Inferior parietal cortex (tissue), 1 donor: Measurements from ENCODE around the gene MTA3.
"Not testable (repeated sequence)": the region's sequence is repeated elsewhere in the genome, so short reads cannot be mapped to it uniquely, and the experiment has no call there.

Source experiments
- DNase-seq: peaks from one replicate; pipeline ENCODE4 v3.0.0-alpha.2; 2016; ENCODE audit errors: extremely low spot score

Gene MTA3

DNA sequence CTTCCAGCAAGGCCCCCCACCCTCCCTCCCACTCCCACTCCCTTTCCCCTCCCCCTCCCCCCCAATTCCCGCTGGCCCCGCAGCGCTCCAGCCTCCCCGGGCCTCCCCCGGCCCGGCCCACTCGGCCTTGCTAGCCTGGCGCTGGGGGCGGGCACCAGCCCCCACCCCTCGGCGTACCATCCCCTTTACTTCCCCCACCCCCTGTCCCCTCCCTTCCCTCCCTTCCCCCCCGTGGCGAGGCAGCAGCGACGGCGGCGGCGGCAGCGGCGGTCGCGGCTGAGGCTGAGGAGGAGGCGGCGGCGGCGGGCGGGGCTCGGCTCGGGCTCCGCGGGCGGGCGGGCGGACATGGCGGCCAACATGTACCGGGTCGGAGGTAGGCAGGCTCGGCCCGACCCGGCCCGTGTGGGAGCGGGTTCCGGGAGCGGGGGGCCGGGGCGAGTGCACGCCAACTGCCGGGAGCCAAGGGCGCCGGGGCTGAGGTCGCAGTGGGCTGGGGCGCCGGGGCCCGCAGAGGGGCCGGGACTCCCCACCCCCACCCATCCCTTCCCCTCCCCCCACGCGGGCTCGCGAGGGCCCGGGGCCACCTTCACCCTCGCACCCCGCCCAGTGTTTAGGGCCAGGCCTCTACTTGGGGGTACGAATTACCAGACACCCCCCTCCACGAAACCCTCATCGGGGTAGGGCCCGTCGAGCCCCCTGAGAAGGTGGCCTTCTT lies at the start of gene MTA3:
Gene MTA3 (plus strand): TSS at position 232 of the 715 bp plus-strand sequence. CDS start 114 bp downstream, at position 346.
- DNase-seq = no peak

DNA sequence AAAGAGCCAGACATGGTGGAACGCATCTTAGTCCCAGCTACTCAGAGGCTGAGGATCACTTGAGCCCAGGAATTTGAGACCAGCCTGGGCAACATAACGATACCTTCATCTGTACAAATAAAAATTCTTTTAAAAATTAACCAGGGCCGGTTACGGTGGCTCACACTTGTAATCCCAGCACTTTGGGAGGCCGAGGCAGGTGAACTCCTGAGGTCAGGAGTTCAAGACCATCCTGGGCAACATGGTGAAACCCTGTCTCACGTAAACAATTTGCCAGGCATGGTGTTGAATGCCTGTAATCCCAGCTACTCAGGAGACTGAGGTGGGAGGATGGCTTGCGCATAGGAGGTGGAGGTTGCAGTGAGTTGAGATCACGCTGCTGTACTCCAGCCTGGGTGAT lies 48.8 kb upstream of the MTA3 start:
- DNase-seq = no peak

DNA sequence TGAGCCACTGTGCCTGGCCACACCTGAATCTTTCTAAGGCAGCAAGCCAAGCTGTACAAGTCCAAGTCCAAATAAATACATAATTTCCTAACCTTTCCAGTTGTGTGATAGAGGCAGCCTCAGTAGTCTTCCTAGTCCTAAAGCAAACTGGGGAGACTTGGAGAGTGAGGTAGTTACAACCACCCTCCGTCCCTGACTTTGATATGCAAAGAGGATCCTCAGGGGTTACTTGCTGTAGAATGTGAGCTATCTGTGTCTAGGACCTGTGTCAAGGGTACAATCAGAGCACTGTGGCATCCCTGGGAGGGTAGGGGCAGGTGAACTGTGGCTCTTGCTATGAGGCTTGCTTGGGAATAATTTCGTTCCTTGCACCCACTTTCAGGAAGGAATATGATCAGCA lies 46.4 kb upstream of the MTA3 start:
- DNase-seq = no peak

DNA sequence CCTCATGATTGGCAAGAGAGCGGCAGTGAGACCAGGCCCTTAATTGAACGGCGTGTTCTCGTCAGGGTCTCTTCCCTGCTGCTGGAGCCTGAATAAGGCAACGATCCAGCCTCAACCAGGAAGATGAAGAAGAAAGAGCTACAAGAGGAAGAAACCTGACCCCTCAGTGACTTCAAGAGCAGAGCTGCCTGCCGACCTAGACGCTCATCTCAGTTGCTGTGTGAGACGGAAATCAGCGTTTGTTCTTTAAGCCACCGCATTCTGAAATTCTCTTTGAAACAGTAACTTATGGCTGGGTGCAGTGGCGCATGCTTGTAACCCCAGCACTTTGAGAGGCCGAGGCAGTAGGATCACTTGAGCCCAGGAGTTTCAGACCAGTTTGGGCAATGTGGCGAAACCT lies 45.1 kb upstream of the MTA3 start:
- DNase-seq = no peak

DNA sequence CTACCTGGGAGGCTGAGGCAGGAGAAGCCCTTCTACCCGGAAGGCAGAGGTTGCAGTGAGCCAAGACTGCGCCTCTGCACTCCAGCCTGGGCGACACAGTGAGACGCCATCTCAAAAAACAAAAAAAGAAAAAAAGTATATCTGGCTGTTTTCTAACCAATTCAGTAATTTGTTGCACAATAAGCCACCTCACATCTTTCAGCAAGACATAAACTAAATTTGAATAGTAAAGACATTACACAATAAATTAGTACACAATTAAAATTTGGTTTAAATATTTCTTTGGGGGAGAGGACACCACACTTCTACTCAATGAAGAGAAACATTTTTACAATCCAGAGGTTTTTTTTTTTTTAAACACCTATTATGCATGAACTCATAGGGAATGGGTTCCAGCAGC lies 36.0 kb upstream of the MTA3 start:
- DNase-seq = no peak

DNA sequence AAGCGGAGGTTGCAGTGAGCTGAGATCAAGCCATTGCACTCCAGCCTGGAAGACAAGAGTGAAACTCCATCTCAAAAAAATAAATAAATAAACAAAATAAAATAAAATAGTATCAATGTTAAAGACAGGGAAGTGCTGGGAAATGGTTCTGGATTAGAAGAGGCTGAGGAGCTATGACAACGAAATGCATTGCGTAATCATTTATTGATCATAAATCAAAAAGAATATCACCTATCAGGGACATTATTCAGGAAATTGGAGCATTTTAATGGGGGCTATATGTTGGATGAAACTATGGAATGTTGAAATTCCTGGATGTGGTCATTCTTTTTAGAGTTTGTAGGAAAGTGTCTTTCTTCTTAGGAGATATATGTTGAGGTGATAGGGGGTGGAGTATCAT lies 30.9 kb upstream of the MTA3 start:
- no peak for DNase-seq

DNA sequence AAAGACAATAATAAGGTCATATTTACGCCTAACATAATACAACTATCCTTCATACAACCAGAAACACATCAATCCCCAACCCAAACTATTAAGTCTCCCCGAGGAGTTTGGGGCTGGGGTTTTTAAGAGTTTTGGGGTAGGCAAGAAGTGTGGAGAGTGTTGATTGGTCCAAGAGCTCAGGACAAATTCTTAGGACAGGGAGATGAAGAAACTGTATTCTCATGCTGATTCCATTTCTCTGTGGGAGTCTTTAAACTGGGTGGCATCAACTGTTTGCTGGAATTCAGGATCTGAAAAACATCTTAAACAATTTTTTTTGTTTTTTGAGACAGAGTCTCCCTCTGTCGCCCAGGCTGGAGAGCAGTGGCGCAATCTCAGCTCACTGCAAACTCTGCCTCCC lies 25.6 kb upstream of the MTA3 start:
- no peak for DNase-seq

DNA sequence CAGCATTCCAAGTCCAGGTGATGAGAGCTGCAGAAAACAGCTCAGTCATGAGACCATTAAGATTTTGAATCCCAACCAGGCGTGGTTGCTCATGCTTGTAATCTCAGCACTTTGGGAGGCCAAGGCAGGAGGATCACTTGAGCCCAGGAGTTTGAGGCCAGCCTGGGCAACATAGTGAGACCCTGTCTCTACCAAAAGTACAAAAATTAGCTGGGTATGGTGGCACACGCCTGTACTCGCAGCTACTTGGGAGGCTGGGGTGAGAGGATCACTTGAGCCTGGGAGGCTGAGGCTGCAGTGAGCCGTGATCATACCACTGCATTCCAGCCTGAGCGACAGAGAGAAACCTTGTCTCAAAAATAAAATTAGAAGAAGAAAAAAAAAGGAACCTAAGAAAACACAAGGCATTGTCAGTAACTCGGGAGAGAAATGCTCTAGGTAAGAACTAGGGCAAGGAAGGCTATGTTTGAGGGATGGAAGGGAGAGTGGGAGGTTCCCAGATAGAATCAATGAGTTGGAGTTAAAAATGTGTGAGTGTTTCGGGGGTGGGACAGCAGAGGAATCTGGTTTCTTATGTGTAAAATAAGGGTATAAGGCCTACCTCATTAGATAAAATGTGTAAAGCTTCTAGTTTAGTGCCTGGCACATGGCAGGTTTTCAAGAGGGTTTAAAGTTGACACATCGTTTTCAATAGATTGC lies 23.3 kb upstream of the MTA3 start:
- no peak for DNase-seq

DNA sequence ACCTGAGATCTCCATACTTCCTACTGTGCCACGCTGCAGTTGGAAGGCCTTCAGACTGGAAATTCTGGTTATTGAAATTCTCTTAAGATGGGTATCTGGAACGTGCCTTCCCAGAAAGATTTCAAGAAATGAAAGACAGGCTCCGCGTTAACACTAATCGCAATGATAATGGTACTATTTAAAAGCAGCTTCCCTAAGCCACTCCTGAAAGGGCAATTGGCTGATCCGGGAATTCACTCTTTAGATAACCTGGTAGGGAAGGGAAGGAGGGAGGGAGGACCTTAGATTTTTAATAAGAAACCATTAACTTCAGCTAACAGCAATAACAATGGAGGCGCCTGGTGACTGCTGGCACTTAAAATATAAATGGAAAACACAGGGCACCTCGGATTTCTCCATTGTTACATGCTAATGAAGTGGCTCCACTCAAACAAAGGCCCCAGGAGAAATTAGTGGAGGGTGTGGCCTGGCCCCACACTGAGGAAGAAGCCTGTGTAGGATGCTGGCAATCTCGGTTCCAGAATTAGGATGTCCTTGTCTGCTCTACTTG lies 22.5 kb upstream of the MTA3 start:
- DNase-seq = no peak

DNA sequence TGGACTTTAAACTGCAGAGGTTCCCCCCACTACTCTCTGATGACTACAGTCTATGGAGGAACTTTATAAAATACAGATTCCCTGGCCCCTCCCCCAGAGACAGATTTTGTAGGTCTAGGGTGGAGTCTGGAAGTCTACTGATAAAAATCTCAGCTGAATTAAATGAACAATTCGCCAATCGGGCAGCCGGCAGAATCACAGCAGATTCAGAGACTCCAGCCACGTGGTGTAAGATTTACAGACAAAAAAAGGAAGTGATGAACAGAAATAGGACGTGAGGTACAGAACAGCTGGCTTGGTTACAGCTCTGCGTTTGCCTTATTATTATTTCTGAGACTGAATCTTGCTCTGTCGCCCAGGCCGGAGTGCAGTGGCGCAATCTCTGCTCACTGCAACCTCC lies 21.4 kb upstream of the MTA3 start:
- DNase-seq = no peak

DNA sequence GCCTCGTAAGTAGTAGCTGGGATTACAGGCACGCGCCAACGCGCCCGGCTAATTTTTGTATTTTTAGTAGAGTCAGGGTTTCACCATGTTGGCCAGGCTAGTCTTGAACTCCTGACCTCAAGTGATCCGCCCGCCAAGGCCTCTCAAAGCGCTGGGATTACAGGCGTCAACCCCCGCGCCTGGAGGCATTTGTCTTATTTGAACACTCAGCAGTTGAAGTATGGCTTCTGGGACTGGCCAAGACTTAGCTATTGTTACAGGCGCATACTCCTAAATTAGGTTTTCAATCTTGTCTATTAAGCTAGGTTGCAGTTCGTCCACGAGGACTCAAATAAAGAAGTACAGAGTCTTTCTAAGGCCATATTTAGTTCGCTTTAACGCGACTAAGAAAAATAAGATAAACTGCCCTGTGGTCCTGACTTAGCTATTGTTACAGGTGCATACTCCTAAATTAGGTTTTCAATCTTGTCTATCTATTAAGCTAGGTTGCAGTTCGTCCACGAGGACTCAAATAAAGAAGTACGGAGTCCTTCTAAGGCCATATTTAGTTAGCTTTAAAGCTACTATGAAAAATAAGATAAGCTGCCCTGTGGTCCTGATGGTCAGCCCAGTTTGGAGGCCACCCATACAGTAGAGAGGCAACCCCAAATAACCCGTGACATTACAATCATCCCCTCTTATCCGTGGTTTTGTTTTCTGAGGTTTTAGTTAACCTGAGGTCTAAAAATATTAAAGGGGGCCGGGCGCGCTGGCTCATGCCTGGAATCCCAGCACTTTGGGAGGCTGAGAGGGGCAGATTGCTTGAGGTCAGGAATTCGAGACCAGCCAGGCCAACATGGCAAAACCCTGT lies 20.8 kb upstream of the MTA3 start:
- no peak for DNase-seq

DNA sequence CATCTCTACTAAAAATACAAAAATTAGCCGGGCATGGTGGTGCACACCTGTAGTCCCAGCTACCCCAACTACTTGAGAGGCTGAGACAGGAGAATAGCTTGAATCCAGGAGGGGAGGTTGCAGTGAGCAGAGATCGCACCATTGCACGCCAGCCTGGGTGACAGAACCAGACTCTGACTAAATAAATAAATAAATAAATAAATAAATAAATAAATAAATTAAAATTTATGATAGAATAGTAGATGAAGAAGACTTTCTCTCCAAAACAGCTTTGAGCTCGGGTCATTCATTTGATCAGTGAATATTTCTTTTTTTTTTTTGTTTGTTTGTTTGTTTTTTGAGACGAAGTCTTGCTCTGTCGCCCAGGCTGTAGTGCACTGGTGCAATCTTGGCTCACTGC lies 17.6 kb upstream of the MTA3 start:
- no peak for DNase-seq

DNA sequence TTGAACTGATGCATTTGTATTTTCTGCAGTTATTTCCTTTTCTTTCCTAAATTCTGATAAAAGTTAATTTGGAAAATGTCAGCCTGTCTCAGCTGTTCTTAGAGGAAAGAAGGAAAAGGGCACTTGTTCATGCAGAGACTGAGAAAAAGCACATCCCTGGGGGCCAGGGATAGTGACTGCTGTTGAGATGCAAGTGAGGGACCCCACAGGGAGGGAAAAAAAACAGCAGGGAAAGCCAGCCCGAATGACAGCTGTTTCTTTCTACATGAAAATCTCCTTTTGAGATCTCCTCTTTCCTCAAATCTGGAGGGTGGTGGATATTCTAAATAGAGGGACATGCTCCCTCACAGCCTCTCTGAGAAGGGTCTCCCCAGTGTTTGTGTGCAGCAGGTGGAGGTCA lies 14.0 kb upstream of the MTA3 start:
- no peak for DNase-seq

DNA sequence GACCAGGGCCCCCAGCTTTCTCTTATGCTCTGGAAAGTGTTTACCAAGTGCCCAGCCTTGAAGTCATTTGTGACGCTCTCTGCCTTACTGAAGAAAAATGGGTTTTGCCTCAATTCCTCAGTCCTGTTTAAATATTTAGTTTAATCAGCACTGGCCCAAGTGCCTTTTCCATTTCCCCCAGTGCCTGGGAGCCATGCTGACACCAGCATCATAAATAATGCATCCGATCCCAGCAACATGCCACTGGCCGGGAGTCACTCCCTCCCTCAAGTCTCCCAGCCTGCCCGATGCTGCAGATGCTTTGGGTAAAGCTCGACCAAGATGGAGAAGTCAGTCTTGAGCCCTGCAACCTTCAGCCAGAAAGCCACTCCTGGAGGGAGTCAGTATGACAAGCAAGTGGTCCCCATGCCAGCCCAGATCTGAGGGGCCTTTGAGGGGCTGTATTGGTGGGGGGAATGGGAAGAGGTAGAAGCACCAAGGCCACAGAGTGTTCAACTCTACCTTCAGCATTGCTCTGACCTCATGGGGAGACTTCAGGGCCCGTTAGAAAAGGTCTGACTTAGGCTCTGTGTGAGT lies 12.0 kb upstream of the MTA3 start:
- no peak for DNase-seq

DNA sequence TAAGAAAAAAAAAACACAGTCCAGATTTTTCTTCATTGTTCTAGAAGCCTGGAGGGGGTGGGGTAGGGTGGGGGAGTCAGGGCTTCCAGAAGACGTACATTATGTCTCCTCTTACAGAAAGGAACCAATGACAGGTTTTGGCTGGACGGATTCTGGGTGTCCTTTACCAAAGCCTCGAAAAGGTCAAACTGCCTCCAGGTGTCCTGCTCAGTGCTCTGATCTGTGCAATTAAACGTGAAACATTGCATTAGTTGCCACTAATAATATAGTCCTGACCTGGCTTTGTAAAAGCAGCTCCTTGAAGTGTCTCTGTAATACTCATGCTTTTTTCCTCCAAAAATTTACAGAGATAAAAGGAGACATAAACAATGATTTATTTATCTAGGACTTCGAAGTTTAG lies 11.1 kb upstream of the MTA3 start:
- DNase-seq = no peak

DNA sequence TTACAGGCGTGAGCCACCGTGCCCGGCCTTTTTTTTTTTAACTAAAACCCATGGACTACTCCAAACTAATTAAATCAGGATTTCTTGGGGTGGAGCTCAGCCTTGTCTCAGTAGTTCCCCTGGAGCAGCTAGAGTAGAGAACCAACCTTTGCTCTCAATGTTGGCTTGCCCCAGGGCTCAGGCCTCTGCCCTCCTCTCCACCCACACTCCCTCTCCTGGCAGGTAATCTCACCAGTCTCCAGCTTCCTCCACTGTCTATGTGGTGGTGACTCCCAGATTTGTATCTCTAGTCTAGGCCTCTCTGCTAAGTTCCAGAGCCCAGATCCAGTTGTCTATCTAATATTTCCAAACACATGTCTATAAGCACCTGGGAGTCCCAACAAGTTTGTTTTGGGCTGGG lies 9.6 kb upstream of the MTA3 start:
- DNase-seq = no peak

DNA sequence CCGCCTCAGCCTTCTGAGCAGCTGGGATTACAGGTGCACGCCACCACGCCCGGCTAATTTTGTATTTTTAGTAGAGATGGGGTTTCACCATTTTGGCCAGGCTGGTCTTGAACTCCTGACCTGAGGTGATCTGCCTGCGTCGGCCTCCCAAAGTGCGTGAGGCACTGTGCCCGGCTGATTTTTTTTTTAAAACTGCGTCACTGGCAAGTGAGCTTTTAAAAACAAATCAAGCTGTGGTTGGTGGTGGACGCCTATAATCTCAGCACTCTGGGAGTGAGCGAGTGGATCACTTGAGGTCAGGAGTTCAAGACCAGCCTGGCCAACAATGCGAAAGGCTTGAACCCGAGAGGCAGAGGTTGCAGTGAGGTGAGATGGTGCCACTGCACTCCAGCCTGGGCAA lies 8.3 kb upstream of the MTA3 start:
- not testable (repeated sequence) for DNase-seq

DNA sequence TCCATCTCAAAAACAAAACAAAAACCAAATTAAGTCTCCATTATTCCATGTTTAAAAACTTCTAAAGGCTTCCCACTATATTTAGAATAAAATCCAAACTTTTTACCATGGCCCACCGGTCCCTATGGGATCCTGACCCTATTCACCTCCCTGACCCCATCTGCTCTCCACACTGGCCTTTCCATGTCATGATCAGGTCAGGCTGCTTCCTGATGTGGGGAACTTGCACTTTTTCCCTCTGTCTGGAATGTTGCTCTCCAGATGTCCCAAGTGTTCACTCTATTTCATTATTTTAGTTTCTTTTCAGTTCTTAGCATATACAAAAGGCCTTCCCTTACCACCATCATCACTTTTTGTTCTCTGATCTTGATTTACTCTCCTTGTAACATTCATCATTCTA lies 7.5 kb upstream of the MTA3 start:
- no peak for DNase-seq

DNA sequence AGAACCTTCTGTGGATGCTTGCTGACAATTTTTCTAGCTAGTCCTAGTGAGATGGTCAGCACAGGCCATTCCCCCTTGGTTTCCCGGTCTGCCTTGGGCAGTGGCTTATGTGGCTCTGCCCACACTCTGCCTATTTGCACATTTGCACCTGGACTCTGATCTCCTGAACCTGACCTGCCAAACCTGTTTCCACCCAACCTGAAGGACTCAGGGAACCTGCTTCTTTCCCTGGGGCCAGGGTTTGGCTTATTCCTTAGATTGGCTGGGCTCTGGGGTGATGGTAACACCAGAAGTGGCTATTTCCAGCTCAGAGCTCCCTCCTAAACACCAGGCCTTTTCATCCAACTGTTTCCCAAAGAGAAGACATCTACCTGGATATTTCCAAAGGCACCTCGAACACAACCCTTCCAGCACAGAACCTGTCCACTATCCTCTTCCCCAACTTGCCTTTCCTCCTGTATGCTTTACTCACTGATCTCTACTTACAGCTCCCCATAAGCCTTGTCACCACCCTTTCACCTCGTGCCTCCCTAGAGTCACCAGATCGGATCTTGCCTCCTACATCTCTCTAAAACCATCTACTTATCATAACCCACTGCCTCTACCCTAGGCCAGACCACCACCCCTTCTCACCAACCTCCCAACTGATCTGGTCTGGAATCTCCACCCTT lies 5.8 kb upstream of the MTA3 start:
- DNase-seq = no peak

DNA sequence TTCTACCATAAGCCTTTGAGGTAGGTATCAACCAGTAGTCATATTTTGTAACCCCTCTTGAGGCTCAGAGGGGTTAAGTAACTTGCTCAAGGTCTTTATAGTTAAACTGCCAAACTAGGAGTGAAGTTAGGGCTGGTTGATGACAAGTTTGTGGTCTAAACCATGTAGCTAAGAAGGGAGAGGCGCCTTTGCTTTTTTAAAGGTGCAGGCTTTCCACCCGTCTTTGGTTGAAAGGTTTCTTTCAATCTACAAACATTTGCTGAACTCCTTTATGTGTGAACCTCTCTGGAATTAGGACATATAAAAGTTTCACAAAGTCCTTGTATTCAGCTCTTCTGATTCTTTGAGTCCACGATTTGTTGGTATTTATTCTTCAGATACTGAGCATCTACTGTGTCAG lies 2.4 kb upstream of the MTA3 start:
- no peak for DNase-seq

DNA sequence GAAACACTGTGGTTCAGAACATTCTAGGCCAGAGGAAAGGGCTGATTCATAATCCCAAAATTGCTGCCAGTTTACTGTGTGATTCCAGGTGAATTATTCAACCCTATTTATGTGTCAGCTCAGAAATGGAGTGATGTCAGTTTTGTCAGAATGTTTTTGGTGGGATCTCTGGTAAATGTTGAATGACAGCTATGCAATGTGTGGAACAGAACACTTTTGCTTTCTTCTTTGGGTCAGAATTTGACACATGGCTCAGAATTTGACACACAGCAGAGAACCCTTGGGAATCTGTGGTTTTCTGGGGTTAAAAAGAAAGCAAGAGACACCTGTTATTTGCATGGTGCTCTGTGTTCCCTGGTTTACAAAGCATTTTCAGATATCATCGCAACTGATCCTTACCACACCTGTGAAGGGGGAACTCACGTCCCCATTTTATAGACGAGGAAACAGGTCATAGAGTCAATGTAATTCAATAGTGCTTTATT lies 1.6 kb upstream of the MTA3 start:
- no peak for DNase-seq
